RWPE1 (cell line): ENCODE data around the gene HCN3.
"Not testable (repeated sequence)": the region's sequence is repeated elsewhere in the genome, so short reads cannot be mapped to it uniquely, and the experiment has no call there.

Source experiments
- CTCF ChIA-PET: fragments of 350-600 bp; sonication (Branson Sonifier 250); formaldehyde crosslinking; extraction: SDS; loops from one replicate; lab custom pipeline; 2021; lab: Yijun Ruan, JAX
- POLR2A ChIA-PET: fragments of 400-600 bp; formaldehyde crosslinking; extraction: SDS; loops from one replicate; lab custom pipeline; 2020; ENCODE audit warnings: antibody characterized with exemption; ENCODE audit not compliant: low non-redundant PET; lab: Yijun Ruan, JAX
- DNase-seq: peaks from one replicate; pipeline ENCODE4 v3.0.0; 2012; ENCODE audit warnings: low spot score
- H3K27ac ChIP-seq: fragments of 450-650 bp; 2 replicates; pipeline ENCODE4 v1.5.1; 2017
- TF ChIP-seq, protein P1 (sequence below): fragments of 450-650 bp; conservative IDR thresholded peaks from 2 replicates; pipeline ENCODE4 v1.5.1; 2017; ENCODE audit warnings: low read depth, mild to moderate bottlenecking

HCN3 gene

GRCh38 chr1:155277070-155277901 lies at the start of gene HCN3:
TSS of gene HCN3 (plus strand) at chr1:155277463. CDS start at chr1:155277591, 128 bp downstream.
- CTCF ChIA-PET: interaction anchor here (0.7 to 1.4 kb wide), 7 partner anchors 11 to 74 kb away, joined by 3 to 7 read pairs (median 4); partner anchors contain the start of gene RUSC1
- H3K27ac ChIP-seq: peak within 1 kb of the TSS; percentile 74
- POLR2A ChIA-PET: interaction anchor here (0.7 kb wide), 1 partner anchor 35 kb away, joined by 3 read pairs; no protein-coding TSS in a partner anchor

GRCh38 chr1:155228096-155228427 lies 49.2 kb upstream of the HCN3 start:
- TF ChIP-seq, protein P1, sequence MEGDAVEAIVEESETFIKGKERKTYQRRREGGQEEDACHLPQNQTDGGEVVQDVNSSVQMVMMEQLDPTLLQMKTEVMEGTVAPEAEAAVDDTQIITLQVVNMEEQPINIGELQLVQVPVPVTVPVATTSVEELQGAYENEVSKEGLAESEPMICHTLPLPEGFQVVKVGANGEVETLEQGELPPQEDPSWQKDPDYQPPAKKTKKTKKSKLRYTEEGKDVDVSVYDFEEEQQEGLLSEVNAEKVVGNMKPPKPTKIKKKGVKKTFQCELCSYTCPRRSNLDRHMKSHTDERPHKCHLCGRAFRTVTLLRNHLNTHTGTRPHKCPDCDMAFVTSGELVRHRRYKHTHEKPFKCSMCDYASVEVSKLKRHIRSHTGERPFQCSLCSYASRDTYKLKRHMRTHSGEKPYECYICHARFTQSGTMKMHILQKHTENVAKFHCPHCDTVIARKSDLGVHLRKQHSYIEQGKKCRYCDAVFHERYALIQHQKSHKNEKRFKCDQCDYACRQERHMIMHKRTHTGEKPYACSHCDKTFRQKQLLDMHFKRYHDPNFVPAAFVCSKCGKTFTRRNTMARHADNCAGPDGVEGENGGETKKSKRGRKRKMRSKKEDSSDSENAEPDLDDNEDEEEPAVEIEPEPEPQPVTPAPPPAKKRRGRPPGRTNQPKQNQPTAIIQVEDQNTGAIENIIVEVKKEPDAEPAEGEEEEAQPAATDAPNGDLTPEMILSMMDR: no peak
- peak overlapping the region; percentile 90 for H3K27ac ChIP-seq
- ChIA-PET POLR2A (no interaction called here), CTCF (interaction anchor here (0.6 to 2.8 kb wide), 2 partner anchors 22 to 61 kb away, joined by 3 to 13 read pairs; no protein-coding TSS in a partner anchor)
- DNase-seq: no peak

More at GRCh38 chr1:155277070-155277901, at the start of gene HCN3:
- TF ChIP-seq, protein P1: peak; percentile 86
- peak; percentile 98 for DNase-seq

DNA sequence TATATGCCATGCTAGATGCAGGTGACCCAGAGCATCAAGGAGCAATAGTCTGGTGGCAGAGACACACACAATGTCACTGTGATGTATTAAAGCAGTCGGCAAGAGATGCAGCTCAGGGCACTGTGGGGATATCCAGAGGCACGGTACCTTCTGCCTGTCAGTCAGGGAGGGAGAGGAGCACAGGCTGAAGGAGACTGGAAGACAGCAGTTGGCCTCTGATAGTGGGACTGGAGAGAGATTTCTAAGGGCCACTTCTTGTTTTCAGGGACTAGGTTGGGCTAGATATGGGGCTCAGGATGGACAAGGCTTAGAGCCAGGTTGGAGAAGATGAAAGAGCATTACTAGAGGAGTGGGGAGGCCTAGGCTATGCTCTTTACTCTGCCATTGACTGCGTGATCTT lies 46.0 kb upstream of the HCN3 start:
- POLR2A ChIA-PET, DNase-seq, H3K27ac ChIP-seq: not testable (repeated sequence)
- CTCF ChIA-PET: interaction anchor here (0.9 kb wide), 1 partner anchor 20 kb away, joined by 5 read pairs; no protein-coding TSS in a partner anchor

- DNase-seq, CTCF ChIA-PET: not testable (repeated sequence)
- POLR2A ChIA-PET: interaction anchor here (0.6 kb wide), 1 partner anchor 9 kb away, joined by 3 read pairs; no protein-coding TSS in a partner anchor
- H3K27ac ChIP-seq: peak overlapping the region; percentile 56
Measured at GRCh38 chr1:155232001-155232978, 45.0 kb upstream of the HCN3 start.

DNA sequence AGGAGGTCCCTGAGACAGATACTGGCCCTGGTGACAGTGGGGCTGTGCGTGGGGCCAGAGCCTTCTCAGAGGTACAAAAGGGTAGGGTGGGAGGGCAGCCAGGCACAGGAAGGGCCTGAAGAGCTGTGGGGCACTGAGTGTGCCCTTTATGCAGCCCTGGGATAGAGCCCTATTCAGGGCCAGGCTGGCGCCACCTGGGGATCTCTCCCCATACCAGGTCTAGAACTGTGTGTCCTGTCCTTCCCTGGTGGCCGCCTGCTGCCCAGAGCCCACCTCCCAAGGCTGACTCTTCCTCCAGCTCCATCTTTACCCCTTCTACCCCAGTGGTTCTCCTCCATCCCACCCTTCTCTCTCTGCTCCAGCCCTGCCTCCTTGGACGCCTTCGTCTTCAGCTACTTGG lies 43.8 kb upstream of the HCN3 start:
- POLR2A ChIA-PET: not testable (repeated sequence)

GRCh38 chr1:155235375-155235774 lies 41.9 kb upstream of the HCN3 start:
- DNase-seq, H3K27ac ChIP-seq, POLR2A ChIA-PET, CTCF ChIA-PET: not testable (repeated sequence)

More for the DNA sequence above, 43.8 kb upstream of the HCN3 start:
- H3K27ac ChIP-seq, DNase-seq, CTCF ChIA-PET: not testable (repeated sequence)

DNA sequence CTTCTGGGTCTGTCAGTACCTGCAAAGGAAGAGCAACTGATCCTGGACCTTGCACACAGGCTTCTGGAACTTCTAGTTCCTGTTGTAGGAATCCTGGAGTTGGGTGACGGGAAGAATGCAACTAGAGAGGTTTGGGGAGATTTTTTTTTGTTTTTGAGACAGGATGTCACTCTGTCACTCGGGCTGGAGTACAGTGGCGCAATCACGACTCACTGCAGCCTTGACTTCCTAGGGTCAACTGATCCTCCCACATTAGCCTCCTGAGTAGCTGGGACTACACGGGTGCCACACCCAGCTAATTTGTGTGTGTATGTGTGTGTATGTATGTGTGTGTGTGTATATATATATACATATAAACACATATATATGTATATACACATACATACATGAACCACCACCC lies 40.8 kb upstream of the HCN3 start:
- CTCF ChIA-PET: interaction anchor here (1.0 kb wide), 1 partner anchor 10 kb away, joined by 3 read pairs; no protein-coding TSS in a partner anchor
- POLR2A ChIA-PET: no interaction called here
- H3K27ac ChIP-seq: peak overlapping the region; percentile 43
- TF ChIP-seq, protein P1: no peak
- DNase-seq: no peak

GRCh38 chr1:155241069-155241679 lies 36.1 kb upstream of the HCN3 start:
- POLR2A ChIA-PET: interaction anchor here (0.5 to 0.8 kb wide), 2 partner anchors 15 to 33 kb away, joined by 4 to 6 read pairs; no protein-coding TSS in a partner anchor
- peak; percentile 83 for DNase-seq
- CTCF ChIA-PET: interaction anchor here (2.6 kb wide), 1 partner anchor 10 kb away, joined by 10 read pairs; no protein-coding TSS in a partner anchor
- TF ChIP-seq, protein P1: no peak
- H3K27ac ChIP-seq: peak overlapping the region; percentile 63
